ENCODE data around the gene CHST8.

GRCh38 chr19:33627962-33628839, 6.4 kb downstream of the CHST8 start:
- TF ChIP-seq CTCF (conservative IDR thresholded peaks at IDR 0.05; ENCODE audit: low read depth in 2 of 2) (no peak), EZH2 (IDR thresholded peaks at IDR 0.05; ENCODE audit: low read depth, unreplicated experiment) (no peak), REST (IDR thresholded peaks at IDR 0.05; ENCODE audit: unreplicated experiment) (no peak), POLR2AphosphoS5 (IDR thresholded peaks at IDR 0.05; ENCODE audit: low read depth) (no peak), CREB1 (CRISPR knock-in tag; IDR thresholded peaks at IDR 0.05; ENCODE audit: low read depth) (no peak)

Data from GM23338 (cell line).